Lower leg skin (tissue), 4 donors: Measurements from ENCODE around the gene SCAI. TPM values are rescaled to one million over a fixed set of nuclear protein-coding genes. Genes with fewer than 3 reads are reported as not detected.
"Not testable (repeated sequence)": the region's sequence is repeated elsewhere in the genome, so short reads cannot be mapped to it uniquely, and the experiment has no call there.

Experiments used
- DNase-seq, 2 donors: peaks; one replicate each; pipeline ENCODE4 v3.0.0-alpha.2; 2019; ENCODE audit warnings: low spot score in 2 of 2
- H3K4me3 ChIP-seq: fragments of 200-600 bp; sonication (generic); 2 replicates; pipeline ENCODE4 v1.5.1; 2017; ENCODE audit warnings: mild to moderate bottlenecking, low read depth; ENCODE audit not compliant: poor library complexity, severe bottlenecking
- POLR2A ChIP-seq, 2 donors: fragments of 450-650 bp; IDR thresholded peaks; one replicate each; pipeline ENCODE4 v1.6.1; 2016 to 2017; ENCODE audit warnings: antibody characterized with exemption in 2 of 2, mild to moderate bottlenecking in 1 of 2, moderate library complexity in 1 of 2
- WGBS, 2 donors: methylation state at CpG; one replicate each; pipeline ENCODE4 v1.1.5; 2018; 5-methylcytosine and 5-hydroxymethylcytosine counted together
- intact Hi-C: fragments of 100-400 bp; cut with DNase I; formaldehyde crosslinking; loops from one replicate; pipeline ENCODE4 v1.15.0; 2023; ENCODE audit warnings: low total_unique reads
- total RNA-seq, 4 donors: library from RNA; depleted of rRNA; stranded (reverse); fragments of >200 nt; gene quantifications; one replicate each; pipeline ENCODE4 v1.1.0, GENCODE V29; 2016
- TF ChIP-seq, protein P1 (sequence below), 3 donors: fragments of 450-650 bp; IDR thresholded peaks; one replicate each; pipeline ENCODE4 v1.5.1; 2016; ENCODE audit warnings: antibody characterized with exemption in 3 of 3, mild to moderate bottlenecking in 3 of 3, moderate library complexity in 2 of 3

SCAI gene
- total RNA-seq, 4 donors from 2014 or later, result 2.9 to 9.2 (median 5.8) TPM

DNA sequence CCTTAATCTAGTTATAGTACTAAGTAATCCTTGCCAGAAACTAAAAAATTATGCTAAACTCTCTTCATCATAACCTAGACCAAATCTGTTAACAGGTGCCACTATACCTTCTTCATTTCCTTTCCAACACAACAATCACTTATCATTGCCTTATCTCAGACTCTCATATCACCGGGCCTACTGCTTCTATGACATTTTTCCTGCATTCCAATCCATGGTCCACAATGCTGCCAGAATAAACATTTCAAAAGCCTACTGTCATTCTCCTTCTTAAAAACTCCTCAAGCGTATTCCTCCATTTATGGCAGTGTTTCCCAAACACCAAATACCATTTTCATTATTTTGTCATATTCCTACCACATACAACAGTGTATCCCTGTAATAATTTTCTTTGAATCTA, 39.7 kb upstream of the SCAI start:
- DNase-seq, result no peak
- intact Hi-C loops, result no loop called here
- WGBS, 2 donors, result 59 to 68% methylated on average over 2 of the region's 2 CpGs
- TF ChIP-seq POLR2A (IDR thresholded peaks at IDR 0.05), result no peak
- TF ChIP-seq, protein P1, sequence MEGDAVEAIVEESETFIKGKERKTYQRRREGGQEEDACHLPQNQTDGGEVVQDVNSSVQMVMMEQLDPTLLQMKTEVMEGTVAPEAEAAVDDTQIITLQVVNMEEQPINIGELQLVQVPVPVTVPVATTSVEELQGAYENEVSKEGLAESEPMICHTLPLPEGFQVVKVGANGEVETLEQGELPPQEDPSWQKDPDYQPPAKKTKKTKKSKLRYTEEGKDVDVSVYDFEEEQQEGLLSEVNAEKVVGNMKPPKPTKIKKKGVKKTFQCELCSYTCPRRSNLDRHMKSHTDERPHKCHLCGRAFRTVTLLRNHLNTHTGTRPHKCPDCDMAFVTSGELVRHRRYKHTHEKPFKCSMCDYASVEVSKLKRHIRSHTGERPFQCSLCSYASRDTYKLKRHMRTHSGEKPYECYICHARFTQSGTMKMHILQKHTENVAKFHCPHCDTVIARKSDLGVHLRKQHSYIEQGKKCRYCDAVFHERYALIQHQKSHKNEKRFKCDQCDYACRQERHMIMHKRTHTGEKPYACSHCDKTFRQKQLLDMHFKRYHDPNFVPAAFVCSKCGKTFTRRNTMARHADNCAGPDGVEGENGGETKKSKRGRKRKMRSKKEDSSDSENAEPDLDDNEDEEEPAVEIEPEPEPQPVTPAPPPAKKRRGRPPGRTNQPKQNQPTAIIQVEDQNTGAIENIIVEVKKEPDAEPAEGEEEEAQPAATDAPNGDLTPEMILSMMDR (IDR thresholded peaks at IDR 0.05), result no peak
- H3K4me3 ChIP-seq, result no peak overlapping the region

DNA sequence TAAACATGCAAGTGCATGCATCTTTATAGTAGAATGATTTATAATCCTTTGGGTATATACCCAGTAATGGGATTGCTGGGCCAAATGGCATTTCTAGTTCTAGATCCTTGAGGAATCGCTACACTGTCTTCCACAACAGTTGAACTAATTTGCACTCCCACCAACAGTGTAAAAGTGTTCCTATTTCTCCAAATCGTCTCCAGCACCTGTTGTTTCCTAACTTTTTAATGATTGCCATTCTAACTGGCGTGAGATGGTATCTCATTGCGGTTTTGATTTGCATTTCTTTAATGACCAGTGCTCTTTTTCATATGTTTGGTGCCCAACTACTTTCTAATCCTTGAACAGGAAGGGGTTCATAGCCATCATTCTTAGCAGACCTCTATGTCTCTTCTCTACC, 38.4 kb upstream of the SCAI start:
- DNase-seq, H3K4me3 ChIP-seq, intact Hi-C loops: not testable (repeated sequence)
- 90 to 97% methylated on average over 4 of the region's 4 CpGs for WGBS, 2 donors

DNA sequence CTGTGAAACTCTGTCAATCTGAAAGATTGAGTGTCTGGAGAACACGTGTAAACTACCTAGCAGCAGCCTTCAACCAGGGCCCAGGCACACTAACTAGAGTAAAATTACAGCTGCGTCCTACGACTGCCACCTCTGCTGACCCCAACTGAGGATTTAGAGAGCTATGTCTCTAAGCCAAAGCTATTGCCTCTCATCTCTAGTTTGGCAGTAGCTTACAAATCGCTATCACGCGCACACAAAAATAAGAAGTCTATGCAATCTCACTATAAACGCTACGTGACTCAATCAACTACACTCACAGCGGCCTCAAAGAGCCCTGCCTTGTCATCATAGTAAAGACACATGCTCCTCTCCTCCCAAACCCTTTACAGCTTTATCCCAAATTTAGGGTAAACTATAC, 37.5 kb upstream of the SCAI start:
- intact Hi-C loops, result no loop called here
- TF ChIP-seq, protein P1 (IDR thresholded peaks at IDR 0.05), result no peak
- TF ChIP-seq POLR2A (IDR thresholded peaks at IDR 0.05), result no peak
- no peak overlapping the region for H3K4me3 ChIP-seq
- DNase-seq, result peak in 1 of 2 donors; percentile 15
- WGBS, 2 donors, result 90 to 91% methylated on average over 9 of the region's 9 CpGs

DNA sequence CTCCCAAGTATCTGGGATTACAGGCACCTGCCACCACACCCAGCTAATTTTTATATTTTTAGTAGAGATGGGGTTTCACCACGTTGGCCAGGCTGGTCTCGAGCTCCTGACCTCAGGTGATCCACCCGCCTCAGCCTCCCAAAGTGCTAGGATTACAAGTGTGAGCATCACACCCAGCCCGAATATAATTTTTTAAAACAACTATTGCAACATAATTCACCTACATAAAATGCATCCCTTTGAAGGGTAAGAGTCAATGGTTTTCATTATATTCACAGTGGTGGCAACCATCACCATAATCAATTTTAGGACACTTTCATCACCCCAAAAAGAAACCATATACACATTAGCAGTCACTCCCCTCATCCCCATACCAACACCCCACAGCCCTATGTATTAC, 36.4 kb upstream of the SCAI start:
- intact Hi-C loops, DNase-seq, H3K4me3 ChIP-seq: not testable (repeated sequence)
- 85 to 92% methylated on average over 4 of the region's 4 CpGs for WGBS, 2 donors

DNA sequence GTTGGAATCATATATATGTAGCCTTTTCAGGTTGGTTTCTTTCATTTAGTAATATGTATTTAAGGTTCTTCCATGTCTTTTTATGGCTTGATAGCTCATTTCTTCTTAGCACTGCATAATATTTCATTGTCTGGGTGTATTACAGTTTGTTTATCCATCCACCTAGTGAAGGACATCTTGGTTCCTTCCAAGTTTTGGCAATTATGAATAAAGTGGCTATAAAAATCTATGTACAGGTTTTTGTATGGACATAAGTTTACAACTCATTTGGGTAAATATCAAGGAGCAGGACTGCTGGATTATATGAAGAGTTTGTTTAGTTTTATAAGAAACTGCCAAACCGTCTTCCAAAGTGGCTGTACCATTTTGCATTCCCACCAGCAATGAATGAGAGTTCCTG, 34.6 kb upstream of the SCAI start:
- no peak overlapping the region for H3K4me3 ChIP-seq
- intact Hi-C loops, result no loop called here
- 90 to 94% methylated on average over 1 of the region's 1 CpG for WGBS, 2 donors

DNA sequence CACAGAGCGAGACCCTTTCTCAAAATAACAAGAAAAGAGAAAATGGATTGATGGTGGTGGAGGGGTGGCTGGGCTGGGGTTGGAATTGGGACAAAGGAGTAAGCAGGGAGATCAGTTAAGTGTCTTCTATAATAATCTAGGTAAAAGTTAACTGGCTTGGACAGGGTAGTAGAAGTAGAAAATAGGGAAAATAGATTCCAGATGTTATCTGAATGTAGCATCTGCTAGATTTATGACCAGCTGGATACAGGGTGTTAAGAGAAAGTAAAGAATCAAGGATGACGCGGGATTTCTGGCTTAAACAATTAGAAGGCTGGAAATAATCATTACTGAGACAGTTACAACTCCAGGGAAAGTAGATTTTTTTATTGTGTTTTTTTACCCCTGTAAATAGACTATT, 33.3 kb upstream of the SCAI start:
- intact Hi-C loops, result no loop called here
- 59 to 83% methylated on average over 3 of the region's 3 CpGs for WGBS, 2 donors
- no peak overlapping the region for H3K4me3 ChIP-seq
- no peak for TF ChIP-seq POLR2A (IDR thresholded peaks at IDR 0.05)
- TF ChIP-seq, protein P1 (IDR thresholded peaks at IDR 0.05), result no peak
- peak in 1 of 2 donors; percentile 72 for DNase-seq

More for the DNA sequence above, 34.6 kb upstream of the SCAI start:
- DNase-seq, result peak in 1 of 2 donors; percentile 5
- no peak for TF ChIP-seq POLR2A (IDR thresholded peaks at IDR 0.05)
- TF ChIP-seq, protein P1 (IDR thresholded peaks at IDR 0.05), result no peak

DNA sequence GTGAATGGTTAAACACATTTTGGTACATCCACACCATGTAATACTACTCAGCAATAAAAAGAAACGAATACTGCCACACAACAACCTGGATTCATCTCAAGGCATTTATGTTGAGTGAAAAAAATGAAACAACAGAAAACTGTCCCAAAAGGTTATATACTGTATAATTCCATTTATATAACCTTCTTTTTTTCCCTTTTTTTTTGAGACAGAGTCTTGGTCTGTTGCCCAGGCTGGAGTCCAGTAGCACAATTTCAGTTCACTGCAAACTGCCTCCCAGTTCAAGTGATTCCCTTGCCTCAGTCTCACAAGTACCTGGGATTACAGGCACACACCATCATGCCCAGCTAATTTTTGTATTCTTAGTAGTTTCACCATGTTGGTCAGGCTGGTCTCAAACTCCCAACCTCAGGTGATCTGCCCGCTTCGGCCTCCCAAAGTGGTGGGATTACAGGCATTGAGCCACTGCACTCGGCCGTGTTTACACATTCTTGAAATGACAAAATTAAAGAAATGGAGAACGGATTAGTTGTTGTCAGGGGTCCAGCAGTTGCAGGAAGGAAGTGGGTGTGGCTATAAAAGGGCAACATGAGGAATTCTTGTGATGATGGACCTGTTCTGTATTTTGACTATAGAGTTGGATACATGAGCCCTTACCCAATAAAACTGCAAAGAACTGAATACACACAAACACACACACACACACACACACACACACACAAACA, 28.9 kb upstream of the SCAI start:
- no peak overlapping the region for H3K4me3 ChIP-seq
- intact Hi-C loops, result no loop called here
- no peak for TF ChIP-seq POLR2A (IDR thresholded peaks at IDR 0.05)
- TF ChIP-seq, protein P1 (IDR thresholded peaks at IDR 0.05), result no peak
- WGBS, 2 donors, result 42 to 52% methylated on average over 6 of the region's 6 CpGs
- peak in 1 of 2 donors; percentile 84 for DNase-seq
